HG02588 (cell line): ENCODE data around the gene BRD3OS.
A peak's percentile ranks its signal among the peaks of the same experiment; 100 is the strongest.

Source experiments
- ATAC-seq: cut with Tn5 transposase; IDR thresholded peaks from one replicate; pipeline ENCODE4 v1.9.1; 2021; ENCODE audit warnings: mild to moderate bottlenecking, moderate library complexity; ENCODE audit not compliant: unreplicated experiment

BRD3OS gene

DNA sequence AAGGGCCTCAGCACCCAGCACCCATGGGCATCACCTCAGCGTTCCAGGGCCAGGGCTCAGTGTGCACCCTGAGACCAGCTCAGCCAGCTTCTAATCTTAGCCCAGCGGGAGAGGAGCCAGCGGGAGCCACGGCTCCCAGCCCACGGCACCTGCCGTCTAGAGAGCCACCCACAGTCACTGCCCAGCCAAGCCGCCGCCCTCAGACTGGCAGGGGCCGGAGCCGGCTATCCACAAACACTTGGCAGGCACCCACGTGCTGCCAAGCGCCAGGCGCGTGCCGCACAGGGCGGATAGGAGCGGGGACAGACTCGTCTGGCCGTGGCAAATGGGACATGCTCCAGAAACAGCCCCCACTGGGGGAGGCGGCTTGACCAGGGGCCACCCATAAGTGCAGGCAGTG, 24.0 kb downstream of the BRD3OS start:
- no peak for ATAC-seq

DNA sequence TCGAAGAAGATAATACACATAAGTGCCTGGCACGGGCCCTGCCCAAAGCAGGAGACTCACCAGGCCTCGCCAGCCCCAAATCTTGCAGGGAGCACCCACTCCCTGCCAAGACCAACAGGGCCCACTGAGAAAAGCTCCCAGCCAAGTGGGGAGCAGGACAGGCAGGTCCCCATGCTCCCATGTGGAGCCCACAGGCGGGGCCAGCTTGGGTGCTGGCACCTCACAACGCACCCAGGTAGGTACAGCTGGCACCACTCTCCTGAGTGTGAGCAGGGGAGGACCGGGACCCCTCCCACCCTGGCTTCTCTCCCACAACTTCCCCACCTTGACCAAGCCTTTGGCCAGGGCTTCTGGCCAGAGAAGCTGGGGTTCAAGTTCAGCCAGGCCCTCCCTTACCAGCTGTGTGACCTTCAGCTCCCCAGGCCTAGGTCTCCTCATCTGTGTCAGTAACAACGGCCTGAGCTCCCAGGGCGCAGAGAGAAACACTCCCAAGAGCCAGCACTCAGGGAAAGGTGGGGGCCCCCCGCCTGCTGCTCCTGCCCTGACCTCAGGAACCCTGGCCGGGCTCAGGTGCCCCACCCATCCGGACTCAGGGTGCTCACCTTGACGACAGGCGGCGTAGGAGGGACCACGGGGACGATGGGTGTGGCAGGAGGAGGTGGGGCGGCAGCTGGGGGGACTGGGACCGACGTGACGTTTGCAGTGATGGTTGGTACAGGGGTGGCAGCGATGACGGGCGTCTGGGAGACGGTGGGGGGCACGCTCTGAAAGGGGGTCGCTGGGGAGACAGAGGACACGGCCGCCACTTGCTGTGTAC, 24.7 kb downstream of the BRD3OS start:
- ATAC-seq, result no peak

DNA sequence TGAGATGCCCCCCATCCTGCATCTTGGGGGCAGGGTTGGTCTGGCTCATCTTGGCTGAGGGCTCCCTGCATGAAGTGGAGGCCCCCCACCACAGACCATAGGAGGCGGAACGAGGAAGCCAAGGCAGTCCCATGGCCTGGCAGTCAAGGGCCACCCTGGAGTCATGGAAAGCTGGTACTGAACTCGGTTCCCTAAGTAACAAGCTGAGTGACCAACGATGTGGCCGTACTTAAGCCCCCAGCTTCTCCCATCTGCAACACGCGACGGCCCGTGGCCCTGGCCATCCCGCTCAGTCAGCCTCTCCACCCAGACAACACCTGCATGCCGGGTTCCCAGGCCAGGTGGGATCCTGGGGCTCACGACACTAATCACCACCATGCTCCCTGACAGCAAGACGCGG, 25.4 kb downstream of the BRD3OS start:
- no peak for ATAC-seq

DNA sequence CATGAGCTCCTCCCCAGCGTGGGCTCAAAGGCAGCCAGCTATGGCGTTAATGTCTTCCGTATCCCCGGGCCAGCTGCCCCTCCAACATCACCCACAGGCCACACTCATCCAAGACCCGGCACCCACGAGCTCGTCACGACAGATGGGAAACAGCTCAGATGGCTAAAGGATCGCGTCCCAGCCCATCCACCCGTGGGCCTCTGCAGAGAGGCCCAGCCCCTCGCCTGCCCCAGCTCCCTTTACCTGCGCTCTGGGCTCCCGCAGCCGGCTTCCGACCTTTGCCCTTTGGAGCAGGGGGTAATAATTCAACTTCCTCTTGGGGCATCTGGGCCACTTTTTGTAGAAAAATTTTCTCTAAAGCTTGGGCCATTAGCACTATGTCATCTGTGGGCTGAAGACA, 26.0 kb downstream of the BRD3OS start:
- no peak for ATAC-seq

DNA sequence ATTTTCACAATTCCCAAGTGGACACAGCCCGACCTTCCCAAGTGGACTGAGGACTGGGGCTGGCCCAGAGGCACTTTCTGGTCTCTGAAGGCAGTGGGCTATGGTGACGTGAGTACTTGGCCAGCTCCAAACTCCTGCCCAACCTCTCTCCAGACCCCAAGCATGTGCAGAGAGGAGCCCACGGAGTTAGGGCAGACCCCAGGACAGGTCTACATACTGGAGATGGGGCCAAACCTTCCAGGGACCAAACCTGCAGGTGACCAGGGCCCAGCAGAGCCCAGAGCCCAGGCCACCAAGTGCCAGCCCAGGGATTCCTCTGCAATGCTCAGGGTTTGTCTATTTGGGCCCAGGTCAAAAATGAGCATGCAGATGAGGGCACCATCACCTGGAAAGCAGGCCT, 27.2 kb downstream of the BRD3OS start:
- ATAC-seq, result no peak

DNA sequence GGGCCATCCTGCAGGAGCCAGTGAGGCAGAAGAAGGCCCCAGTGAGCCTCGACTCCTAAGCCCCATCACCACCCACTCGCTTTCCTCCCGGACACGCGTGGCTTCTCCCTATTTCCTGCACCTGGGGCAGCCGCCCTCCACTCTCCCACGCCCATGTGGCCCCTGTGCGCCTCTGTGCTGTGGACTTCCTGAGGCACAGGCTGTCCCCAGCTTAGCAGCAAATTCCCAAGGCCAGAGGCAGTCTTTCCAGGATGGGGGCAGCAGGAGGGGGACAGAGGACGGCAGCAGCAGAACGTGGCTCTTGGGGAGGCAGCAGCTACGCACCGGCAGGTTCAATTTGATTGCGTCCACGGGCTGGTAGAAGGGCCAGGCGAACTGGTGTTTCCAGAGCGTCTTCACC, 27.7 kb downstream of the BRD3OS start:
- ATAC-seq, result no peak

DNA sequence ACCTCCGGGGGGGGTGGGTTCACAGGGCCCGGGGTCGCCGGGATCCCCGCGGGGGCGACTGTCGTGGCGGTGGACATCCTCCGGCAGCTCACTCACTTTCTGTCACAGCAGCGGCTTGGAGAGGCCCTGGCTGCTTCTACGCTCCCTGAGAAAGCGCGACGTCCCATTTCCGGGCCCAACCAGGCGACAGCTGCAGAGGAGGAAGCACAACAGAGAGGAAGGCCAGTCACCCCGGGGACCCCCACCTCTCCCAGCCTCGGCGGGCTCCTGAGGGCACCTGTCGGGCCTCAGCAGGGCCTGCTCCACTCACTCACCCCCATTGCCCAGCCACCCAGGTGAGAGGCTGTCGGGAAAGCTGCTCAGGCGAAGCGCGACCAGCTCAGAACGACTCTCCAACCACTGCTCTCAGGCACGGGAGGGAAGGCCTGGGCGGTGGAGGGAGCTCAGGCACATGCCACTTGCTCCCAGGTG, 28.2 kb downstream of the BRD3OS start:
- no peak for ATAC-seq

DNA sequence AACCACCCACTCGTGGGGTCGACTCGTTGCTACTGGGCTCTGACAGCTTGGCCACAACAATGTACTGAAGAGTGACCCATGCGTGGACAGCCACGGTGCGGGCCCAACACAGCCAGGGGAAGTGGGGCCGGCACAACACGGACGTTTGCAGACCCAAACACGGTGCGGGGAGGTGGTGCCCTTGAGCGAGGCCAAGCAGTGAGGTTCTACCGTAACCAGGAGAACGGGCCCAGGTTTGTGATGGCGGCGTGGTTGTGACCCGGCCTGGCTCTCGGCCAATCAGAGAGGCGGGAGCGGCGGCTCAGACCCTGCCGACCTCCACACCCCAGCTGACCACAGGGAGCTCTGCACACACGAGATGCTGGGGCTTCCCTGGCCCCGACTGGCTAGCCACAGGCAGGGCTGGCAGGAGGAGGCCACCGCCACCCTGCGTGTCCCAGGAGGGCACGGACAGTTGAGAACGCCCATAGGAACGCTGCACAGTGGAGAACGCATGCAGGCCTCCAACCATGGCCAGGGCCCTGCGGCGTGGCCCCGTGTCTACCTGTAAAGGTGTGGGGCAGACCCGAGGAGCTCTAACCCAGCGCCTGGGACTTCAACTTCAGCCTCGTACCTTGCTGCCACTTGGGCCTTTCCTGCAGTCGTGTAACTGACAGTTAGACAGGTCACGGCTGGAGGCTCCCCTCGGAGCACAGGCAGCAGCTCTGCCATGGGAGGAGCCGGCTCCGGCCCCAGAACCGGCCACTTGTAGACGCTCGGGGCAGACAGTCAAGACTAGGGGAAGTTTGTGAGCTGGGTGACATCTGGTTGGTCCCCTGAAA, 28.9 kb downstream of the BRD3OS start:
- ATAC-seq, result no peak

DNA sequence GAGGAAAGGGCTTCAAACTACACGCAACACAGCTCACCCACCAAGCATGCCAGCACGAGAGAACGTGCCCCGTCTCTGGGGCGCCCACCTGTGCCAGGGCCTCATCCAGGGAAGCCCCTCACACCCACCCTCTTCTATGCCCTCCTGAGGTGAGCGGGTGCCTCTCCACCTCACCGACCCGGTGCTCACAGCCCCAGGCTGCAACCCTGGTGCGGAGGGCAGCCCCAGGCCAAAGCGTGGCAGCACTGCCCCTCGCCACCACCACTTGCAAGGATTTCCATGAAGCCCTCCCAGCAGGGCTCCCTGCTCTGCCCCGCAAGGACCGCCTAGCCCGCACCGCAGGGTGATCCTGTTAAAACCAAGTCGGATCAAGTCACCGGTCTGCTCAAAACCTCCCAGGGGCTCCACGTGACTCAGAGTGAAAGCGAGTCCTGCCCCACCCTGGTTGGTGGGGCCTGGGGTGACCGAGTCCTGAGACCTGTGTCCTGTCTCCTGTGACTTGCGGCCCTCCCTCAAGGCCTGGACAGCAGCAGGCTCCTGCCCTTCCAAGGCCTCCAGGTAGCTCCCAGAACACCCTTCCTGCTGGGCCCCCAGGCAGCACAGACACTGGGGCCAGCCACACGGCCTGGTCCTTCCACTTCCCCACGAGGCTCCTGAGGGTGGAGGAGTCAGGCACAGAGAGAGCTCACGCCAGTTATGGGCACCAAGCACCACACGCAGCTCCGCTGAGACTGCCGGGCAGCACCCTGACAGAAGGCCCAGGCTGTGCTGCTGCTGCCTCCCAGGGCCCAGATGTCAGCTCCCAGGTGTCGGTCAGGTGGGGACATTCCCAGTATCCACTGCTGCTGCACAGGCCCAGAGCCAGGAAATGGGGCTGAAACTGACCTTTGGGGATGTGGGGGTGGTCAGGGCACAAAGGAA, 29.9 kb downstream of the BRD3OS start:
- no peak for ATAC-seq

DNA sequence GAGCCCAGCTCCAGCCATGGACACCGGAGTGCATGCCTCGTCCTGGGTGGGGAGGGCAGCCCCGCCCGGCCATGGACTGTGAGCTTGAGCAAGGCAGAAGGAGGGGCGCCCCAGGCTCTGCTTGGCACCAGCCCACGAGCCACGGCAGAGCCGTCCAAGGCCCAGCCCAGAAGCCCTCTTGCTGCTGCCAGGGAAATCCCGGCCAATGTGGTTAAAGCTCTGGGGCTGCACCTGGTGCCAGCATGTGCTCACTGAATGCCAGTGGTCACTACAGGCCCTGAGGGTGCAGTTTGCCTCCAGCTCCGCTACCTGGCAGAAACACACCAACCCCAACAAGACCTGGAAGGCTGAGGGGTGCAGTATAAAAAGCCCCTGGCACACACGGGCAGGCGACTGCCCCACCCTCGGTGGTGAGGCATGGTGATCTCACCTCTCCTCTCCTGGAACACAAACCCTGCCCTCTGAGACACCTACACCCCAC, 30.7 kb downstream of the BRD3OS start:
- ATAC-seq, result no peak

DNA sequence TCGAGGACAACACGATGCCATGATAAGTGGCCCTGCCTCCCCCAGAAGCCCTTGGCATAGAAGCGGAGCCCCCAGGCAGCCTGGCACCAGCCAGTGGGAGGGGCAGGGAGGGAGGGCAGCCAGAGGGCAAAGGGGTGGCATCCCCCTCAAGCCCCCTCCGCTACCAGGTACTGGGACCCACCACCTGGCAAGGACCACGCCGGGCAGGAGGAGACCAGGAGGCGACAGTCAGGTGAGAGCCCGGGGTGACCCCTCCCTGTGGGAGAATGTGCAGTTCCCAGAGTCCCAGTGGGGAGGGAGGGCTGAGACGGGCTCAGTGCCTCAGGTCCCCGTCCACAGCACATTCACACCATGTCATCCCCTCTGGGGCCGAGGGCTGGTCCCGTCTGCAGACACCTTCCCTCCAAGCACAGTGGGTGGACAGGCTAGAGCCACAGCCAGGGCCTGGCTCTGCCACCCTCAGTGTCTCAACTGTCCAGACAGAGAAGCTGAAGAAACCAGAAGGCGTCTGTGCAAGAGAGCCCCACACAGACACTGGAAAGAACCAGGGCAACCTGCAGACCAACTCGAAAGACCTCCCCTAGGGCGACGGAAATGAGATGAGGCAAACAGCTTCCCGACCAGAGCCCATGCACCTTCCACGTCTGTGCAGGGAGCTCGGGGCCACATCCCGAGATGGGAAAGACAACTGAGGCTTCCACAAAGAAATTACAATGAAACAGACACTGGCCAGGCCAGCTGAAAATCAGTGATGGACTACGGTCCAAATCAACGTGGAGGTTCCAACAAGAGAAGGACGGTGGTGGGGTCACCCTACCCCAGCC, 31.4 kb downstream of the BRD3OS start:
- ATAC-seq, result no peak

DNA sequence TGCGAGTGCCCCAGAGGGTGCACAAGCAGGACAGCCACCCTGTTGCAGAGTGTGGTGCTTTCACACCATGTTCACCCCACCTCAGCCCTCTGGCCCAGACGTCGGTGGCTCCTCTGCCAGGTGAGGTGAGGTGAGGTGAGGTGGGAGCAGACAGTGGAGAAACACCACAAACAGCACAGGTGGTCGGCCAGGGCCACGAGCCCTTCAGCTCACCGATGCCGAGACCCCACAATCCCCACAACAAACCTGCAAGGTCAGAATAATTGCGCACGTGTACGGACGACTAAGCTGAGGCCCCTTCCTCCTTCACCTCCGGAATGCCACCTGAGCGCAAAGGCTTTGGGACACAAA, 32.0 kb downstream of the BRD3OS start:
- ATAC-seq, result no peak

DNA sequence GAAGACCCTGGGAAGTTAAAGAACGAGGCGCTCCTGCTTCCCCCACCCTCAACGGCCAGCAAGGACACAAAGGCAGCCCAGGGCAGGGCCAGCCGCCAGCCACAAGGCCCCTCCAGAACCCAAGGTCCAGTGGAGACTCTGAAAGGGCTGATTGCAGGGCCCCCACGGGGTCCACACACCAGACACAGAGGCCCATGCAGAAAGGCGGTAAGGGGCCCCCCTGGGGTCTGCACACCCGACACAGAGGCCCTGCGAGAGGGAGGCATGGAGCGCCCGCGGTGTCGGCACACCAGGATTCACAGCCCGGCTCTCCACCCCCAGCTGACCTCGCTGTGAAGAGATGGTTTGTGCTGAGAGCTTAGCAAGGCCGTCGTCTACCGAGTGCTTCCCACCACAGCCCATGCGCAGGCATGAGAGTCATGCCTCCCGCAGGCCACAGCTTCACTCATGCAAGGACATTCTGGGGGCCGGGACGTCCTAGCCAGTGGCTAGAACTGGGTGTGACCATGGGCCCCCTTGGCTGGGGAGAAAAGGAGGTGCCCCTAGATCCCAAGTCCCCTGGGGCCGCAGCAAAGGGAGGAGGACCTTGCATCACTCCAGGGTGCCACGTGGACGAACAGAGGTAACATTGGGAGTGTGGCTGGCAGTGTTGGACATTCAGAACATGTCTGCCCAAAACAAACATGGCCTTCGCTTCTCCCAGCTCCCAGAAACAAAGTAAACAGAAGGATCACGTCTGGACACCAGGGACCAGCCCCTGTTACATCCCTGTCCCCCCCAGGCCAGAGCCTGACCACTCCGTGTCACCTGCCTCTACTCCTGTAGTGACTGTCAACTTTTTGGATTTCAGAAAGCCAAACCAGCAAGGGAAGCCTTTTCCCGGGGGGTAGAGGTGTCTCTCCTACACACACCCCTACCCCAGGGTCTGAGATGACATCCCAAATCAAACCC, 32.7 kb downstream of the BRD3OS start:
- ATAC-seq, result no peak

DNA sequence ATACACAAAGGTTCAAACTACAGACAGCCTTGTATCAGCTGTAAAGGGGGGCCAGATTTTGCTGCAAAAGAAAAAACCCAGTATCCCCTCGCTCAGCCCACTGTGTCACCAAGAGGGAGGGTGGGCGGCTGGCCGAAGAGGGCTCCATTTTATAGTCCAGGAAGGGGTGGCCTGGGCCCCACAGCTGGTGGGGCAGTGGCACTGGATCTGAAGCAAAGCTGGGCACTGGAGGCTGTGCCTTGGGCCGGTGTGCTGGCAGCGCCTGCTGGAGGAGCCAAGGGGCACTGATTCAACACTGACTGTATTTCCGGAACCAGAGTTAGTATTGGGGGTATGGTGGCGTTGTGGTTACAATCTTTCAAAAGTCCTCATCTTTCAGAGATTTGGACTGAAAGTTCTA, 33.4 kb downstream of the BRD3OS start:
- no peak for ATAC-seq

DNA sequence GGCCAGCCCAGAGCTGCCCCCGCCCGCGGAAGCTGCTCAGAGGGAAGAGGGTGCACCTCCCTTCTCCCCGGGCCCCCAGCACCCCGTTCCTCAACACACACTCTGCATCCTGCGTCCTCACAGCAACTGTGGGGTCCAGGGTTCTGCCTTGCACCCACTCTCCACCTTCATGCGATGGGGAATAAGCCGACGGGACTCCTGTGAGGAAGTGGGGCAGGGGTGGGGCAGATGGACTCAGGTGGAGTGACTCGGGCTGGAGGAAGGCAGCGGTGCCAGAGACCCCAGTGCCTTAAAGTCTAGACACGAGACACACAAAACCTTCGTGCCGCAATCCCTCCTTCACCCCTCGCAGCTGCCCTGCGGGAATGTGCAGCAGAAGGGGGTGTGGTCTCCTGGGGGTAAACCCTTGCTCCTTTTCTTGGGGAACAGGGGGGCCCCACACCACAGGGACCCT, 33.9 kb downstream of the BRD3OS start:
- ATAC-seq, result no peak

DNA sequence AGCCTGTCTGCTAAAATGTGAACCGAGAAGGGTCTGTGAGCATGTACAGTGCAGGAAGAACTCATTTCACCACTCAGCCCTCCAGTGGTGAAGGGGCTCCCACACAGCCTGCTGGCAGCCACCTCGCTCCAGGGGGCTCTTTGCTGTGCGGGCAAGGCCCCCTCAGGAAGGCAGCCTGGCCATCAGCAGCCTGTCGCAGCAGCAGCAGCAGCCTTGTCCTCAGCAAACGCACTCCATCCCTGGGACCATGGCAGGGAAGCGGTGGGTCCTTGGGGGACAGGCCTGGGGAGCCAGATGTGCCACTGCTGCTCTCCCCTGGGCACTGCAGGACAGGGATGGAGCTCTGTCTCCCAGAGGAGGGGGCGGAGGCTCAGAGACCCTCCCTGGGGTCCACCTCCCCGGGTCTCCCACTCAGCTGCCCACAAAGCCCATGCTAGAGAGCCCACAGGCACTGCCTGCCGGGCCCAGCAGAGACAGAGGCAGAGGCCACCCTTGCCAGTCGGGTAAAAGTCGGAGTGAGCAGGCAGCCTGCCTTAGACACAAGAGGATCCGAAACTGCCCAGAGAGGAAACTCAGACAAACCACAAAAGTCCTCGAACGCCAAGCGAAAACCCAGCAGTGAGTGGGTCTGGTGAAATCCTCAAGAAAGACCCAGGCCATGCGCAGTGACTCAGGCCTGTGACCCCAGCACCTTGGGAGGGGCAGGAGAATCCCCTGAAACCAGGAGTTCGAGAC, 34.5 kb downstream of the BRD3OS start:
- peak; percentile 78 for ATAC-seq

DNA sequence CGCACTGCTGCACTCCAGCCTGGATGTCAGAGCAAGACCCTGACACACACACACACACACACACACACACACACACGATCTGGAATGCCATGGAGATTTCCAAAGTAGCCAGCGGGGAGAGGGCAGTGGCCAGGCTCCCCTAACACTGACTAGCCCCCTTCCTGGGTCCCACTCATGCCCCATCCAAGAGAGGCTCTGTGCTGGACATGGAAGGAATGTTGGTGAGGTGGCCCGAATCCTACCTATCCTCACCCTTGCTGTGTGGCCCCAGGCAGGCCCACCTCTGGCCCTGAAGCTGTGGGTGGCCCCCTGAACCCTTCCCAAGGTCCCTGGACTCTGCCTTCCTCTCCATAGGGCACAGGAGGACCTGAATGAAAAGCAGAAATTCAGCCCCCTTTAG, 35.3 kb downstream of the BRD3OS start:
- ATAC-seq, result no peak

DNA sequence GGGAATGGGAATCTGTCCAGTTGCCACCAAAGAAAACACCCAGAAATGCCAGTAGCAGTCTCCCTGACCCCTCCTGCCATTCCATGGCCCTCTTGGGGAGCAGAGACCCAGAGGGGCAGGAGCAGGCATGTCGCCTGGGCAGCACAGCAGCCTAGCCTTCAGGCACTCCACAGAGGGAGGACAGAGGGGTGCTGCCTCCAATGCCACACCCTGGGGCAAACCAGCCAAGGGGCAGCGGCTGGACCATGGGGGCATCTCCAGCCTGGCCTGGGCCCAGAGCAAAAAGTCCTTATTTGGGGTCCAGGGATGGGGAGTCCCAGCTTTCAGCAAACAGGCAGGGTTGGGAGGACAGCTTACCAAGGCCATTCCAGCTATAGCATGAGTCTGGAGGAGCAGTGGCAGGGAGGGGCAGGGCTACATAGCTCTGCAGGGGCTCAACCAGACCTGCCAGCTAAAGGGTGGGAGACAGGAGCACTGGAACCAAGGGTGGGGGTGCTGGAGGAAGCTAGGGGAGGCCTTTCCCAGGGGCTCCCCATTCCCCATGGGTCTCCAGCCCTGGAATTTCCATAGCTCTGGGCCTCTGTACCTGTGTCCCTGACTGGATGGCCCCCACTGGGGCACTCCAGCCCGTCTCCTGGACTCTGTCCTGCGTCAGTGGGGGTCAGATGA, 35.9 kb downstream of the BRD3OS start:
- ATAC-seq, result no peak
